ENCODE data around the gene MRPL19.

Gene MRPL19

GRCh38 chr2:75606761-75607399 is 39.7 kb upstream of the MRPL19 start:
- no peak for TF ChIP-seq Cebpa-rat (IDR thresholded peaks at IDR 0.05)
- H3K4me1 ChIP-seq = peaks cover 64% of the 10 kb centered on the region
- peak overlapping the region; percentile 55; the same call in 1 of the 2 replicates for H3K27ac ChIP-seq

GRCh38 chr2:75607400-75607798 is 39.2 kb upstream of the MRPL19 start:
- no peaks in the 10 kb centered on the region for H3K9me3 ChIP-seq

More at GRCh38 chr2:75606761-75607399, 39.7 kb upstream of the MRPL19 start:
- Histone ChIP-seq H3K4me2 (peak overlapping the region; percentile 76), H3K36me3 (no peaks in the 10 kb centered on the region), H3K9me3 (no peaks in the 10 kb centered on the region), H3K9ac (no peak overlapping the region), H3K27me3 (no peaks in the 10 kb centered on the region), H3K4me3 (no peak overlapping the region), H4K20me1 (no peaks in the 10 kb centered on the region)

GRCh38 chr2:75607988-75608683 is 38.4 kb upstream of the MRPL19 start:
- peaks cover 64% of the 10 kb centered on the region for H3K4me1 ChIP-seq
- no peak overlapping the region for H3K9ac ChIP-seq
- no peaks in the 10 kb centered on the region for H3K36me3 ChIP-seq
- no peak overlapping the region; the same call in 1 of the 2 replicates for H3K27ac ChIP-seq
- H4K20me1 ChIP-seq = no peaks in the 10 kb centered on the region
- H3K9me3 ChIP-seq = no peaks in the 10 kb centered on the region
- no peaks in the 10 kb centered on the region for H3K27me3 ChIP-seq
- peak overlapping the region; percentile 76 for H3K4me2 ChIP-seq
- no peak overlapping the region for H3K4me3 ChIP-seq
- TF ChIP-seq Cebpa-rat (IDR thresholded peaks at IDR 0.05) = no peak

More at GRCh38 chr2:75607400-75607798, 39.2 kb upstream of the MRPL19 start:
- Histone ChIP-seq H3K4me1 (peaks cover 64% of the 10 kb centered on the region), H3K36me3 (no peaks in the 10 kb centered on the region), H3K4me2 (peak overlapping the region; percentile 76), H3K9ac (no peak overlapping the region), H3K4me3 (no peak overlapping the region), H3K27ac (no peak overlapping the region), H4K20me1 (no peaks in the 10 kb centered on the region), H3K27me3 (no peaks in the 10 kb centered on the region)
- TF ChIP-seq Cebpa-rat (IDR thresholded peaks at IDR 0.05) = no peak

GRCh38 chr2:75608684-75609333 is 37.8 kb upstream of the MRPL19 start:
- Histone ChIP-seq H3K36me3 (no peaks in the 10 kb centered on the region), H3K4me3 (peak overlapping the region; percentile 48), H3K27ac (no peak overlapping the region; the same call in 1 of the 2 replicates), H3K9ac (0 out of 2 replicates have a peak overlapping the region, but pooled peaks have one; percentile 11), H3K27me3 (no peaks in the 10 kb centered on the region), H3K9me3 (no peaks in the 10 kb centered on the region), H3K4me1 (peaks cover 58% of the 10 kb centered on the region), H4K20me1 (no peaks in the 10 kb centered on the region), H3K4me2 (peak overlapping the region; percentile 76)
- no peak for TF ChIP-seq Cebpa-rat (IDR thresholded peaks at IDR 0.05)

GRCh38 chr2:75609334-75609689 is 37.3 kb upstream of the MRPL19 start:
- H3K27me3 ChIP-seq = no peaks in the 10 kb centered on the region
- peaks cover 53% of the 10 kb centered on the region for H3K4me1 ChIP-seq
- 0 out of 2 replicates have a peak overlapping the region, but pooled peaks have one; percentile 8 for H3K9ac ChIP-seq
- no peak for TF ChIP-seq Cebpa-rat (IDR thresholded peaks at IDR 0.05)
- no peak overlapping the region for H3K27ac ChIP-seq
- H3K9me3 ChIP-seq = no peaks in the 10 kb centered on the region
- H4K20me1 ChIP-seq = no peaks in the 10 kb centered on the region
- H3K36me3 ChIP-seq = no peaks in the 10 kb centered on the region
- no peak overlapping the region for H3K4me3 ChIP-seq
- peak overlapping the region; percentile 76 for H3K4me2 ChIP-seq

- Histone ChIP-seq H3K36me3 (no peaks in the 10 kb centered on the region), H3K27ac (no peak overlapping the region), H3K9me3 (no peaks in the 10 kb centered on the region), H3K27me3 (no peaks in the 10 kb centered on the region), H3K4me2 (peak overlapping the region; percentile 23), H3K9ac (0 out of 2 replicates have a peak overlapping the region, but pooled peaks have one; percentile 8), H3K4me3 (no peak overlapping the region), H4K20me1 (no peaks in the 10 kb centered on the region), H3K4me1 (peaks cover 46% of the 10 kb centered on the region)
- no peak for TF ChIP-seq Cebpa-rat (IDR thresholded peaks at IDR 0.05)
Measured at GRCh38 chr2:75609937-75610508, 36.6 kb upstream of the MRPL19 start.

- no peak for TF ChIP-seq Cebpa-rat (IDR thresholded peaks at IDR 0.05)
- Histone ChIP-seq H3K27me3 (no peaks in the 10 kb centered on the region), H3K36me3 (no peaks in the 10 kb centered on the region)
Measured at GRCh38 chr2:75610671-75611070, 35.9 kb upstream of the MRPL19 start.

GRCh38 chr2:75612108-75612861 is 34.3 kb upstream of the MRPL19 start:
- no peak for TF ChIP-seq Cebpa-rat (IDR thresholded peaks at IDR 0.05)
- Histone ChIP-seq H3K27ac (no peak overlapping the region), H3K4me3 (no peak overlapping the region)

More at GRCh38 chr2:75610671-75611070, 35.9 kb upstream of the MRPL19 start:
- H3K4me2 ChIP-seq = no peak overlapping the region
- no peak overlapping the region for H3K27ac ChIP-seq
- no peak overlapping the region for H3K4me3 ChIP-seq
- H3K9me3 ChIP-seq = no peaks in the 10 kb centered on the region
- no peaks in the 10 kb centered on the region for H4K20me1 ChIP-seq
- H3K4me1 ChIP-seq = peaks cover 40% of the 10 kb centered on the region
- no peak overlapping the region for H3K9ac ChIP-seq

GRCh38 chr2:75612862-75613243 is 33.7 kb upstream of the MRPL19 start:
- Histone ChIP-seq H3K9me3 (no peaks in the 10 kb centered on the region), H3K4me1 (peaks cover 18% of the 10 kb centered on the region), H3K4me3 (no peak overlapping the region), H3K36me3 (no peaks in the 10 kb centered on the region), H3K27me3 (no peaks in the 10 kb centered on the region), H3K27ac (no peak overlapping the region), H4K20me1 (no peaks in the 10 kb centered on the region), H3K9ac (no peak overlapping the region), H3K4me2 (no peak overlapping the region)
- no peak for TF ChIP-seq Cebpa-rat (IDR thresholded peaks at IDR 0.05)

More at GRCh38 chr2:75612108-75612861, 34.3 kb upstream of the MRPL19 start:
- H3K36me3 ChIP-seq = no peaks in the 10 kb centered on the region
- no peaks in the 10 kb centered on the region for H3K27me3 ChIP-seq
- no peak overlapping the region for H3K4me2 ChIP-seq
- H3K4me1 ChIP-seq = peaks cover 24% of the 10 kb centered on the region
- H4K20me1 ChIP-seq = no peaks in the 10 kb centered on the region
- no peaks in the 10 kb centered on the region for H3K9me3 ChIP-seq
- H3K9ac ChIP-seq = no peak overlapping the region

Measured in BLaER1 (cell line).